ENCODE data around the gene CFLAR.
"Not testable (repeated sequence)": the region's sequence is repeated elsewhere in the genome, so short reads cannot be mapped to it uniquely, and the experiment has no call there.

The CFLAR gene

GRCh38 chr2:201180010-201180409, 64.0 kb downstream of the CFLAR start:
- no peak overlapping the region for H3K27ac ChIP-seq (ENCODE audit: low read depth, low read length)

GRCh38 chr2:201182650-201183364, 66.8 kb downstream of the CFLAR start, which contains the start of gene CASP10:
TSS of gene CASP10 (plus strand) at chr2:201183141. CDS start at chr2:201185778, 2,637 bp downstream.
- peak within 1 kb of the TSS; percentile 84 to 92 for H3K4me3 ChIP-seq (ENCODE audit: low read depth in 1 of 2, low read length in 2 of 2)
- H3K27ac ChIP-seq (ENCODE audit: low read depth, low read length) = peak within 1 kb of the TSS; percentile 65
- peaks cover 23 to 26% of the 10 kb centered on the region in 2 donors for H3K4me1 ChIP-seq (ENCODE audit: control insufficient read depth in 1 of 2, insufficient read depth in 2 of 2, low read length in 2 of 2)
- H3K36me3 ChIP-seq (ENCODE audit: control insufficient read depth in 1 of 2, insufficient read depth in 2 of 2, low read length in 2 of 2) = peaks cover 3 to 7% of the 10 kb centered on the region in 2 donors
- peak within 1 kb of the TSS; percentile 85 to 88 for H3K9ac ChIP-seq (ENCODE audit: low read depth in 1 of 2, low read length in 2 of 2)
- H3K27me3 ChIP-seq (ENCODE audit: control insufficient read depth in 1 of 2, insufficient read depth in 2 of 2, low read length in 2 of 2) = no peaks in the 10 kb centered on the region
- no peaks in the 10 kb centered on the region for H3K9me3 ChIP-seq (ENCODE audit: control insufficient read depth in 1 of 2, low read length in 2 of 2)

More at GRCh38 chr2:201180010-201180409, 64.0 kb downstream of the CFLAR start:
- Histone ChIP-seq H3K4me3 (ENCODE audit: low read depth in 1 of 2, low read length in 2 of 2) (no peak overlapping the region), H3K9ac (ENCODE audit: low read depth in 1 of 2, low read length in 2 of 2) (no peak overlapping the region), H3K9me3 (ENCODE audit: control insufficient read depth in 1 of 2, low read length in 2 of 2) (no peaks in the 10 kb centered on the region), H3K36me3 (ENCODE audit: control insufficient read depth in 1 of 2, insufficient read depth in 2 of 2, low read length in 2 of 2) (no peaks in the 10 kb centered on the region), H3K4me1 (ENCODE audit: control insufficient read depth in 1 of 2, insufficient read depth in 2 of 2, low read length in 2 of 2) (peaks cover 5 to 12% of the 10 kb centered on the region in 2 donors), H3K27me3 (ENCODE audit: control insufficient read depth in 1 of 2, insufficient read depth in 2 of 2, low read length in 2 of 2) (no peaks in the 10 kb centered on the region)

GRCh38 chr2:201183365-201183727, 67.4 kb downstream of the CFLAR start:
- Histone ChIP-seq H3K9me3 (ENCODE audit: control insufficient read depth in 1 of 2, low read length in 2 of 2) (no peaks in the 10 kb centered on the region), H3K4me1 (ENCODE audit: control insufficient read depth in 1 of 2, insufficient read depth in 2 of 2, low read length in 2 of 2) (peaks cover 23 to 29% of the 10 kb centered on the region in 2 donors), H3K27ac (ENCODE audit: low read depth, low read length) (peak overlapping the region; percentile 65), H3K36me3 (ENCODE audit: control insufficient read depth in 1 of 2, insufficient read depth in 2 of 2, low read length in 2 of 2) (peaks cover 3 to 10% of the 10 kb centered on the region in 2 donors), H3K9ac (ENCODE audit: low read depth in 1 of 2, low read length in 2 of 2) (peak overlapping the region; percentile 85 to 88), H3K27me3 (ENCODE audit: control insufficient read depth in 1 of 2, insufficient read depth in 2 of 2, low read length in 2 of 2) (no peaks in the 10 kb centered on the region), H3K4me3 (ENCODE audit: low read depth in 1 of 2, low read length in 2 of 2) (peak overlapping the region; percentile 84 to 92)

GRCh38 chr2:201183835-201184234, 67.9 kb downstream of the CFLAR start:
- Histone ChIP-seq H3K4me3 (ENCODE audit: low read depth in 1 of 2, low read length in 2 of 2) (peak overlapping the region; percentile 84 to 92), H3K9ac (ENCODE audit: low read depth in 1 of 2, low read length in 2 of 2) (peak overlapping the region; percentile 52 to 85), H3K4me1 (ENCODE audit: control insufficient read depth in 1 of 2, insufficient read depth in 2 of 2, low read length in 2 of 2) (peaks cover 23 to 29% of the 10 kb centered on the region in 2 donors)
- H3K36me3 ChIP-seq (ENCODE audit: control insufficient read depth in 1 of 2, insufficient read depth in 2 of 2, low read length in 2 of 2); H3K27me3 ChIP-seq (ENCODE audit: control insufficient read depth in 1 of 2, insufficient read depth in 2 of 2, low read length in 2 of 2); H3K27ac ChIP-seq (ENCODE audit: low read depth, low read length); H3K9me3 ChIP-seq (ENCODE audit: control insufficient read depth in 1 of 2, low read length in 2 of 2): not testable (repeated sequence)

GRCh38 chr2:201184248-201184647, 68.3 kb downstream of the CFLAR start:
- H3K9me3 ChIP-seq (ENCODE audit: control insufficient read depth in 1 of 2, low read length in 2 of 2); H3K27ac ChIP-seq (ENCODE audit: low read depth, low read length); H3K27me3 ChIP-seq (ENCODE audit: control insufficient read depth in 1 of 2, insufficient read depth in 2 of 2, low read length in 2 of 2); H3K36me3 ChIP-seq (ENCODE audit: control insufficient read depth in 1 of 2, insufficient read depth in 2 of 2, low read length in 2 of 2): not testable (repeated sequence)
- H3K9ac ChIP-seq (ENCODE audit: low read depth in 1 of 2, low read length in 2 of 2) = peak overlapping the region; percentile 52 to 62
- H3K4me3 ChIP-seq (ENCODE audit: low read depth in 1 of 2, low read length in 2 of 2) = peak overlapping the region; percentile 84 to 92
- H3K4me1 ChIP-seq (ENCODE audit: control insufficient read depth in 1 of 2, insufficient read depth in 2 of 2, low read length in 2 of 2) = peaks cover 23 to 29% of the 10 kb centered on the region in 2 donors

- peak overlapping the region; percentile 84 to 92 for H3K4me3 ChIP-seq (ENCODE audit: low read depth in 1 of 2, low read length in 2 of 2)
- no peaks in the 10 kb centered on the region for H3K9me3 ChIP-seq (ENCODE audit: control insufficient read depth in 1 of 2, low read length in 2 of 2)
- H3K36me3 ChIP-seq (ENCODE audit: control insufficient read depth in 1 of 2, insufficient read depth in 2 of 2, low read length in 2 of 2) = peaks cover 11 to 20% of the 10 kb centered on the region in 2 donors
- H3K9ac ChIP-seq (ENCODE audit: low read depth in 1 of 2, low read length in 2 of 2) = peak overlapping the region in 1 of 2 donors; percentile 16
- H3K4me1 ChIP-seq (ENCODE audit: control insufficient read depth in 1 of 2, insufficient read depth in 2 of 2, low read length in 2 of 2) = peaks cover 23 to 28% of the 10 kb centered on the region in 2 donors
- H3K27ac ChIP-seq (ENCODE audit: low read depth, low read length) = no peak overlapping the region
- H3K27me3 ChIP-seq (ENCODE audit: control insufficient read depth in 1 of 2, insufficient read depth in 2 of 2, low read length in 2 of 2) = no peaks in the 10 kb centered on the region
These were observed 69.9 kb downstream of the CFLAR start for GRCh38 chr2:201185863-201186262.

GRCh38 chr2:201186982-201187381, 71.0 kb downstream of the CFLAR start:
- Histone ChIP-seq H3K36me3 (ENCODE audit: control insufficient read depth in 1 of 2, insufficient read depth in 2 of 2, low read length in 2 of 2) (peaks cover 19 to 20% of the 10 kb centered on the region in 2 donors), H3K9me3 (ENCODE audit: control insufficient read depth in 1 of 2, low read length in 2 of 2) (no peaks in the 10 kb centered on the region), H3K4me3 (ENCODE audit: low read depth in 1 of 2, low read length in 2 of 2) (peak overlapping the region; percentile 24 to 48), H3K9ac (ENCODE audit: low read depth in 1 of 2, low read length in 2 of 2) (no peak overlapping the region), H3K27me3 (ENCODE audit: control insufficient read depth in 1 of 2, insufficient read depth in 2 of 2, low read length in 2 of 2) (no peaks in the 10 kb centered on the region), H3K27ac (ENCODE audit: low read depth, low read length) (no peak overlapping the region), H3K4me1 (ENCODE audit: control insufficient read depth in 1 of 2, insufficient read depth in 2 of 2, low read length in 2 of 2) (peaks cover 33 to 39% of the 10 kb centered on the region in 2 donors)

GRCh38 chr2:201188449-201188848, 72.5 kb downstream of the CFLAR start:
- no peak overlapping the region for H3K27ac ChIP-seq (ENCODE audit: low read depth, low read length)
- H3K36me3 ChIP-seq (ENCODE audit: control insufficient read depth in 1 of 2, insufficient read depth in 2 of 2, low read length in 2 of 2) = peaks cover 20 to 23% of the 10 kb centered on the region in 2 donors
- peaks cover 41 to 49% of the 10 kb centered on the region in 2 donors for H3K4me1 ChIP-seq (ENCODE audit: control insufficient read depth in 1 of 2, insufficient read depth in 2 of 2, low read length in 2 of 2)
- no peaks in the 10 kb centered on the region for H3K9me3 ChIP-seq (ENCODE audit: control insufficient read depth in 1 of 2, low read length in 2 of 2)
- H3K4me3 ChIP-seq (ENCODE audit: low read depth in 1 of 2, low read length in 2 of 2) = no peak overlapping the region
- no peak overlapping the region for H3K9ac ChIP-seq (ENCODE audit: low read depth in 1 of 2, low read length in 2 of 2)
- no peaks in the 10 kb centered on the region for H3K27me3 ChIP-seq (ENCODE audit: control insufficient read depth in 1 of 2, insufficient read depth in 2 of 2, low read length in 2 of 2)

- Histone ChIP-seq H3K27ac (ENCODE audit: low read depth, low read length) (peak overlapping the region; percentile 36), H3K9ac (ENCODE audit: low read depth in 1 of 2, low read length in 2 of 2) (no peak overlapping the region), H3K4me3 (ENCODE audit: low read depth in 1 of 2, low read length in 2 of 2) (peak overlapping the region; percentile 5 to 16), H3K9me3 (ENCODE audit: control insufficient read depth in 1 of 2, low read length in 2 of 2) (no peaks in the 10 kb centered on the region), H3K27me3 (ENCODE audit: control insufficient read depth in 1 of 2, insufficient read depth in 2 of 2, low read length in 2 of 2) (no peaks in the 10 kb centered on the region), H3K36me3 (ENCODE audit: control insufficient read depth in 1 of 2, insufficient read depth in 2 of 2, low read length in 2 of 2) (peaks cover 25 to 30% of the 10 kb centered on the region in 2 donors), H3K4me1 (ENCODE audit: control insufficient read depth in 1 of 2, insufficient read depth in 2 of 2, low read length in 2 of 2) (peaks cover 55 to 60% of the 10 kb centered on the region in 2 donors)
These were observed 75.3 kb downstream of the CFLAR start for GRCh38 chr2:201191132-201191875.

GRCh38 chr2:201194097-201194496, 78.1 kb downstream of the CFLAR start:
- no peaks in the 10 kb centered on the region for H3K9me3 ChIP-seq (ENCODE audit: control insufficient read depth in 1 of 2, low read length in 2 of 2)
- H3K4me1 ChIP-seq (ENCODE audit: control insufficient read depth in 1 of 2, insufficient read depth in 2 of 2, low read length in 2 of 2) = peaks cover 47 to 52% of the 10 kb centered on the region in 2 donors
- peak overlapping the region in 1 of 2 donors; percentile 25 for H3K4me3 ChIP-seq (ENCODE audit: low read depth in 1 of 2, low read length in 2 of 2)
- no peak overlapping the region for H3K27ac ChIP-seq (ENCODE audit: low read depth, low read length)
- H3K27me3 ChIP-seq (ENCODE audit: control insufficient read depth in 1 of 2, insufficient read depth in 2 of 2, low read length in 2 of 2) = no peaks in the 10 kb centered on the region
- H3K9ac ChIP-seq (ENCODE audit: low read depth in 1 of 2, low read length in 2 of 2) = no peak overlapping the region
- H3K36me3 ChIP-seq (ENCODE audit: control insufficient read depth in 1 of 2, insufficient read depth in 2 of 2, low read length in 2 of 2) = peaks cover 27 to 30% of the 10 kb centered on the region in 2 donors

All from duodenal mucosa (tissue), 2 donors.